HepG2 (cell line): ENCODE measurements around the gene EFEMP2. TPM values are rescaled to one million over a fixed set of nuclear protein-coding genes. Genes with fewer than 3 reads are reported as not detected.

ENCODE experiments used
- CBFB ChIP-seq: sonication (generic); formaldehyde crosslinking; IDR thresholded peaks from 2 replicates; pipeline ENCODE4 v1.4.0; 2020; ENCODE audit warnings: missing genetic modification reagents
- E2F2 ChIP-seq: sonication (generic); formaldehyde crosslinking; IDR thresholded peaks from 2 replicates; pipeline ENCODE4 v1.4.0; 2020; ENCODE audit warnings: missing genetic modification reagents, borderline replicate concordance
- MEF2D ChIP-seq: sonication (generic); formaldehyde crosslinking; IDR thresholded peaks from 2 replicates; pipeline ENCODE4 v1.5.1; 2020; ENCODE audit warnings: mild to moderate bottlenecking, missing genetic modification reagents
- MYC ChIP-seq: sonication (generic); formaldehyde crosslinking; IDR thresholded peaks from 2 replicates; pipeline ENCODE4 v1.9.0; 2021; ENCODE audit warnings: missing genetic modification reagents, borderline replicate concordance
- NR2C2 ChIP-seq: sonication (generic); formaldehyde crosslinking; IDR thresholded peaks from 2 replicates; pipeline ENCODE4 v1.4.0; 2020; ENCODE audit warnings: missing genetic modification reagents, mild to moderate bottlenecking, moderate library complexity, borderline replicate concordance
- POLR2G ChIP-seq: fragments of 200-400 bp; formaldehyde crosslinking; IDR thresholded peaks from 2 replicates; pipeline ENCODE4 v1.6.1; 2018; ENCODE audit warnings: mild to moderate bottlenecking, low read depth, low read length, moderate library complexity
- RERE ChIP-seq: IDR thresholded peaks from 2 replicates; pipeline ENCODE4 v1.6.1; 2016; ENCODE audit warnings: low read depth, missing genetic modification reagents, missing compliant biosample characterization
- SOX13 ChIP-seq, 3 experiments: fragments of 450-650 bp in 1 of 3; sonication (generic) in 1 of 3; formaldehyde crosslinking in 1 of 3; IDR thresholded peaks in 2 of 3; conservative IDR thresholded peaks in 1 of 3; 2 replicates each; pipeline versions ENCODE4 v1.5.0 to v1.6.1; 2016 to 2020; ENCODE audit warnings: antibody characterized with exemption in 1 of 3, mild to moderate bottlenecking in 1 of 3, missing compliant biosample characterization in 1 of 3, missing genetic modification reagents in 1 of 3, moderate library complexity in 1 of 3
- ZBTB21 ChIP-seq: sonication (generic); formaldehyde crosslinking; IDR thresholded peaks from 2 replicates; pipeline ENCODE4 v1.4.0; 2020; ENCODE audit warnings: missing genetic modification reagents
- ZNF136 ChIP-seq: sonication (generic); formaldehyde crosslinking; IDR thresholded peaks from 2 replicates; pipeline ENCODE4 v1.8.1; 2022; ENCODE audit warnings: low read depth, mild to moderate bottlenecking, moderate library complexity, missing genetic modification reagents
- ZNF34 ChIP-seq: sonication (generic); formaldehyde crosslinking; IDR thresholded peaks from 2 replicates; pipeline ENCODE4 v1.4.0; 2020; ENCODE audit warnings: mild to moderate bottlenecking, missing genetic modification reagents, borderline replicate concordance
- ZNF501 ChIP-seq: sonication (generic); formaldehyde crosslinking; IDR thresholded peaks from 2 replicates; pipeline ENCODE4 v1.5.1; 2020; ENCODE audit warnings: mild to moderate bottlenecking, moderate library complexity, missing genetic modification reagents
- ZNF556 ChIP-seq: sonication (generic); formaldehyde crosslinking; IDR thresholded peaks from 2 replicates; pipeline ENCODE4 v1.4.0; 2020; ENCODE audit warnings: mild to moderate bottlenecking, missing genetic modification reagents, borderline replicate concordance
- ZNF660 ChIP-seq: sonication (generic); formaldehyde crosslinking; IDR thresholded peaks from 2 replicates; pipeline ENCODE4 v1.5.1; 2020; ENCODE audit warnings: mild to moderate bottlenecking, low read depth, missing genetic modification reagents, borderline replicate concordance
- ZNF781 ChIP-seq: sonication (generic); formaldehyde crosslinking; IDR thresholded peaks from 2 replicates; pipeline ENCODE4 v1.5.1; 2020; ENCODE audit warnings: borderline replicate concordance, mild to moderate bottlenecking, missing genetic modification reagents; ENCODE audit errors: not compliant biosample characterization
- polyA plus RNA-seq, 8 experiments: library from polyadenylated mRNA; depleted of rRNA in 3 of 8; stranded (reverse) in 7 of 8; unstranded in 1 of 8; fragments of >200 nt; fragmentation: Illumina TruSeq in 4 of 8; extraction: Trizol in 4 of 8; gene quantifications; 2 replicates each; pipeline versions ENCODE4 v1.2.1 to v1.2.3, GENCODE V29; 2011 to 2016; ENCODE audit warnings: low read depth in 4 of 8, missing spikeins in 1 of 8, mixed read lengths in 1 of 8; ENCODE audit not compliant: insufficient read depth in 1 of 8
- total RNA-seq, 5 experiments: library from RNA; depleted of rRNA; stranded (reverse); fragments of >200 nt; fragmentation: Illumina TruSeq; extraction: Trizol; gene quantifications; 2 replicates each; pipeline ENCODE4 v1.2.3, GENCODE V29; 2016; ENCODE audit warnings: low read depth in 1 of 5
- TF ChIP-seq, protein P1 (sequence below): sonication (generic); formaldehyde crosslinking; IDR thresholded peaks from 2 replicates; pipeline ENCODE4 v1.4.0; 2020; ENCODE audit warnings: missing genetic modification reagents
- TF ChIP-seq, protein P2 (sequence below): sonication (generic); formaldehyde crosslinking; IDR thresholded peaks from 2 replicates; pipeline ENCODE4 v1.5.0; 2020; ENCODE audit warnings: missing genetic modification reagents, mild to moderate bottlenecking, borderline replicate concordance
- TF ChIP-seq, protein P3 (sequence below): sonication (generic); formaldehyde crosslinking; IDR thresholded peaks from 2 replicates; pipeline ENCODE4 v1.9.0; 2022; ENCODE audit warnings: missing genetic modification reagents, mild to moderate bottlenecking, borderline replicate concordance

Gene EFEMP2
- total and polyA plus RNA-seq, 2 of the 13 experiments (the other 11 are each of a cell fraction or from before 2014, with no cell fraction given), result 7.4 to 29.7 TPM

DNA sequence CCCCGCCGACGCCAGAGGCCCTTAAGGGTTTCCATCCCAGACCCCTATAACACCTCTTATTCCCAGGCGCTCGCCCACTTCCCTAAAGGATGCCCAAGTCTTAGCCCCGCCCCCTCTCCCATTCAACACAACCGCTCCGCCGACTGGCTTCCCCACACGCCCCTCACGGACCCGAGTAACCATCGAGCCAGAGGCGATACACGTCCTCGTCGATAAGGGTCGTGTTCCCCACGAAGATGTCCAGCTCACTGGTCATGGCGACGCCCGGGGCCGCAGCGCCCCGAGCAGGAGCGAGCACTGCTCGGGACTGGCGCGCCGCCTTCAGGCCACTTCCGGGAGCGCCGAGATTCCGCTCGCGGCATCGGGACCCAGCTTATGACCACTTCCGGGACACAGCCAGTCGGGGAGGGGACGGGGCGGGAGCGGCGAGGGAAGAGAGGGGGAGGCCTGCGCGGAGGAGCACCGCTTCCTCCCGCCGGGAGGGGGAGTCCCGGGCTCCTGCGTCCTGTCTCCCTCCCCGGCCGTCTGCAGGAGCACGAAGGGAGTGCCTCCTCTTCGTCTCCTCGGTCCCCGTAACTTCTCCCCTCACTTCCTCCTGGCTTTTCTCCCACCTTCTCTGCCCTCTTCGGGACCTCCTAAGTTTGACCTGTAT is 15.7 kb upstream of the EFEMP2 start, which contains the start of gene FIBP (continued):
- TF ChIP-seq MYC (CRISPR knock-in tag), result peak; percentile 71
- TF ChIP-seq ZNF136, result peak; percentile 37; the same call in 1 of the 2 replicates
- peak; percentile 77 for TF ChIP-seq ZNF501 (CRISPR knock-in tag)
- TF ChIP-seq ZNF660 (CRISPR knock-in tag), result no peak
- TF ChIP-seq CBFB (CRISPR knock-in tag), result peak; percentile 81; the same call in 1 of the 2 replicates
- TF ChIP-seq, protein P1, sequence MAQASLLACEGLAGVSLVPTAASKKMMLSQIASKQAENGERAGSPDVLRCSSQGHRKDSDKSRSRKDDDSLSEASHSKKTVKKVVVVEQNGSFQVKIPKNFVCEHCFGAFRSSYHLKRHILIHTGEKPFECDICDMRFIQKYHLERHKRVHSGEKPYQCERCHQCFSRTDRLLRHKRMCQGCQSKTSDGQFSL (CRISPR knock-in tag), result 0 out of 2 replicates have a peak, but pooled peaks have one; percentile 25
- TF ChIP-seq POLR2G, result peak; percentile 92
- peak; percentile 52; the same call in 1 of the 2 replicates for TF ChIP-seq MEF2D (CRISPR knock-in tag)
- TF ChIP-seq RERE (CRISPR knock-in tag), result peak; percentile 42; the same call in 1 of the 2 replicates
- TF ChIP-seq E2F2 (CRISPR knock-in tag), result no peak
- TF ChIP-seq, protein P2, sequence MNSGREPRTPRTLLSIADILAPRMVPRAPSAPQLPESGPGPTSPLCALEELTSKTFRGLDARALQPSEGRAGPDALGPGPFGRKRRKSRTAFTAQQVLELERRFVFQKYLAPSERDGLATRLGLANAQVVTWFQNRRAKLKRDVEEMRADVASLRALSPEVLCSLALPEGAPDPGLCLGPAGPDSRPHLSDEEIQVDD (CRISPR knock-in tag), result no peak; the same call in 1 of the 2 replicates
- TF ChIP-seq ZNF556 (CRISPR knock-in tag), result no peak; the same call in 1 of the 2 replicates
- TF ChIP-seq, protein P3, sequence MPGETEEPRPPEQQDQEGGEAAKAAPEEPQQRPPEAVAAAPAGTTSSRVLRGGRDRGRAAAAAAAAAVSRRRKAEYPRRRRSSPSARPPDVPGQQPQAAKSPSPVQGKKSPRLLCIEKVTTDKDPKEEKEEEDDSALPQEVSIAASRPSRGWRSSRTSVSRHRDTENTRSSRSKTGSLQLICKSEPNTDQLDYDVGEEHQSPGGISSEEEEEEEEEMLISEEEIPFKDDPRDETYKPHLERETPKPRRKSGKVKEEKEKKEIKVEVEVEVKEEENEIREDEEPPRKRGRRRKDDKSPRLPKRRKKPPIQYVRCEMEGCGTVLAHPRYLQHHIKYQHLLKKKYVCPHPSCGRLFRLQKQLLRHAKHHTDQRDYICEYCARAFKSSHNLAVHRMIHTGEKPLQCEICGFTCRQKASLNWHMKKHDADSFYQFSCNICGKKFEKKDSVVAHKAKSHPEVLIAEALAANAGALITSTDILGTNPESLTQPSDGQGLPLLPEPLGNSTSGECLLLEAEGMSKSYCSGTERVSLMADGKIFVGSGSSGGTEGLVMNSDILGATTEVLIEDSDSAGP (CRISPR knock-in tag), result peak; percentile 92; the same call in 1 of the 2 replicates
- no peak for TF ChIP-seq ZNF34 (CRISPR knock-in tag)
- peak; percentile 62; the same call in 1 of the 2 replicates for TF ChIP-seq ZBTB21 (CRISPR knock-in tag)
- TF ChIP-seq SOX13 (IDR thresholded peaks at IDR 0.05), result no peak; the same call in 1 of the 2 replicates
- TF ChIP-seq SOX13 (CRISPR knock-in tag; conservative IDR thresholded peaks at IDR 0.05 in 1 of 2, IDR thresholded peaks at IDR 0.05 in 1 of 2), result no peak; a peak in 2 of 4 replicates
- TF ChIP-seq NR2C2, result peak; percentile 93
- peak; percentile 30 for TF ChIP-seq ZNF781 (CRISPR knock-in tag)
